HG03135 (cell line): ENCODE data around the gene ADAMTS4.
A peak's percentile ranks its signal among the peaks of the same experiment; 100 is the strongest.

ENCODE experiments used
- ATAC-seq: cut with Tn5 transposase; IDR thresholded peaks from one replicate; pipeline ENCODE4 v1.9.1; 2021; ENCODE audit warnings: mild to moderate bottlenecking, moderate library complexity; ENCODE audit not compliant: unreplicated experiment

The ADAMTS4 gene

DNA sequence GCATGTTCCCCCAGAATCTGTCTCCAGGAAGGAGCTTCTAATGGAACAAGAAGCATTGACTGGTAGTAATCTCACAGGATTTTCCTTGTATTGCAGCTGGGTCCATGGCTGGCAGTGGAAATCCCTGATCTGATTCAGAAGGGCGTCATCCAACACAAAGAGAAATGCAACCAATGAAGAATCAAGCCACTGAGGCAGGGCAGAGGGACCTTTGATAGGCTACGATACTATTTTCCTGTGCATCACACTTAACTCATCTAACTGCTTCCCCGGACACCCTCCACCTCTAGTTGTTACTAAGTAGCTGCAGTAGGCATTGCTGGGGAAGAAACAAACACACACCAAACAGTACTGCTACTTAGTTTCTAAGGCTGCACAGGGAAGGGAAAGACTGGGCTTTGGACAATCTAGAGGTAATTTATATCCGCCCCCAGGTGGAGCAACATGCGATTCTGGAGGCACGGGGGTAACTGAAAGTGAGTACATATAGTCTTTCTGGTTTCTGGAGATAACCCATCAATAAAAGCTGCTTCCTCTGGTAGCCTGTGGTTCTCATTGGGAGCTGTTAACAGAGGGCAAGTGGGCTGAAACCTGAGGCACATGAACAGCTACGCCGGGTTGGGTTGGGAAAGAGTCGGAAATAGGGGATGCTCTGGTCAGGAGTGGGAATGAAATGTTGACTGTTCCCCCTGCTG is 40.4 kb downstream of the ADAMTS4 start:
- ATAC-seq = no peak

DNA sequence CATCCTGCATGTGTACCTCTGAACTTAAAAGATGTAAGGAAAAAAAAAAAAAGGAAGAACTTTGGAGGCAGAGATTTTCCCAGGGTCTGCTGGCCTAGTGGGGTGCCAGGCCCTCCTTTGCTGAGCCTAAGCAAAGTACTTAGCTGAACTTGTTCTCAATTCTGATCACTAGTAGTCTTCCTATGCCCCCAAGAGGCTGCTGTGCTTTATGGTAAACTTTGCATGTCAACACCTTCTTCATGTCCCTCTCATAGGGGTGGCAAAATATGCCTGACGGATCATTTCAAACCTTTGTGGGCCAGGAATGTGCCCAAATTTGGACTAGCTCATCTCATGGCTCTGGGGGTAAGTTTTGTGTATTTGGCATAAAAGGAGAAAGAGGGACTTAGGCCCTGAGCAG is 41.0 kb downstream of the ADAMTS4 start:
- ATAC-seq = no peak

DNA sequence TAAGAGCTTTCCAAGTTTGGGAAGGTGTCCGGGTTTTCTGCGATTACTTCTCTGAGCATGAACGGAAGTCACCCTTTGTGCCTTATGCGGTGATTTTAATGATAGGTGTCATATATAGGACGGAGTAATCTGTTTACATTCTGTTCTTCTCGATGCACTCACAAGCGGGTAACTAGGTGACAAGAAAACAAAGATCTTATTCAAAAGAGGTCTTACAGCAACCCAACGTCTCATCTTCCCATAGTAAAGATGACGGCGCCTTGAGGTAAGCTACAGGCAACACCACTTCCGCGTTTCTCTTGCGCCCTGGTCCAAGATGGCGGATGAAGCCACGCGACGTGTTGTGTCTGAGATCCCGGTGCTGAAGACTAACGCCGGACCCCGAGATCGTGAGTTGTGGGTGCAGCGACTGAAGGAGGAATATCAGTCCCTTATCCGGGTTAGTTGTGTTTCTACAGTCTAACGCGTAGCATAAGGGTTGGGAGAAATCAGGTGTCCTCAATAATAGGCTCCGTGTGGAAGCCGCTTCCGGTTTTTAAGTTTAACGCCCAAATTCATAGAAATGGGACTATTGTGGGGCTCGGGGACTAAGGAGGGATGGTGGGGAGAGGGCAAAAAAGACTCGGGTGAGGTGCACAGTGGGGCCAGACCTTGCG is 45.0 kb downstream of the ADAMTS4 start, which contains the start of gene UFC1:
Gene UFC1 (plus strand): TSS at position 297 of the 656 bp plus-strand sequence. CDS start 20 bp downstream, at position 317.
- peak; percentile 68 for ATAC-seq

DNA sequence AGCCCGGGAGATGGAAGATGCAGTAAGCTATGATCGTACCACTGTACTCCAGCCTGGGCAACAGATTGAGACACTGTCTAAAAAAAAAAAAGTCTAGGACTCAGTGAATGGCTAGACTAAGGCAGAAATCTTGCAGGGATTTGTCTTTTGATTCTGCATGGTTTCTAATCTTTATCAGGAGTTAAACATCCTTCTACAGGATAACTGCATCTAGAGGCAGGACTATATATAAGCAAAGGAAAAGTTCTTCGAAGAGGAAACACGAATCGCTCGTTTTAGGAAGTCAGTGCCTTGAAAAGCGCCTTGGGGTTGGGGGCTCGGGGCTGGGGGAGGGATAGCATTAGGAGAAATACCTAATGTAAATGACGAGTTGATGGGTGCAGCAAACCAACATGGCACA is 45.7 kb downstream of the ADAMTS4 start:
- no peak for ATAC-seq

DNA sequence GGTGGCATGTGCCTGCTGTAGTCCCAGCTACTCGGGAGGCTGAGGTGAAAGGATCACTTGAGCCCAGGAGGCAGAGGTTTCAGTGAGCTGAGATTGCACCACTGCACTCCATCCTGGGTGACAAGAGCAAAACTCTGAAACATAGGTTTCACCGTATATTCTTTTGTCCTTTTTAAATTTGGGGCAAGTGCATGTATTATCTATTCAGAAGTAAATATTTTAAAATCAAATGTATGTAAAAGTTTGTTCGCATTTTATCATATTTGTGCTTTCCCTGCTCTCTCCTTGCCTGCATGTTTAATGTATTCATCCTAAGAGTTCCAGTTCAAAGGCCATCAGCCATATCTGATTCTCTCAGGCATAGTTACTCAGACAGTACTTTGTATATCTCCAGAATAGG is 53.0 kb downstream of the ADAMTS4 start:
- no peak for ATAC-seq

DNA sequence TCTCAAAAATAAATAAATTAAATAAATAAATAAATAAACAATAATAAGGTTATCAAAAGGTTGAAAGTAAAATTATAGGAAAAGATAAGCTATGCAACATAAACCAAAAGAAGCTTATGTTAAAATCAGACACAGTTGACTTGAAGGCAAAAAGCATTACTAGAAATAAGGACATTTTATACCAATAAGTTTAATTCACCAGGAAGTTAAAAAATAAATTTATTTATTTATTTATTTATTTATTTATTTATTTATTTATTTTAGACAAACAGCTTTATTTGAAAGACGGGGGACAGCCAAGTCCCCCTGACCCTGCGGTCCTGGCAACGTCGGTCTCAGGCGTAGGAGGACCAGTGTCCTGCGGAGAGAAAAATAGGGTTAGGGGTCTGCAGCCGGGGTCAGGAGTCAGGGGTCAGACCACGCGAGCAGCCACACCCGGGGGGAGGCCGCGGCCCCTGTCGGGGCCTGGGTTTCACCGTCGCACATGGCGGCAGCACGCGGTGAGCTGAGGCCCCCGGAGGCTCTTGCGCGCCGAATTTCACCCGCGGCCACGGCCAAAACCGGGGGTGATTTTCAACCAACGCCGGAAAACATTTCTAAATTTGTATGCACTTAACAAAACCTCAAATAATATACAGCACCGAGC is 58.0 kb downstream of the ADAMTS4 start:
- no peak for ATAC-seq

DNA sequence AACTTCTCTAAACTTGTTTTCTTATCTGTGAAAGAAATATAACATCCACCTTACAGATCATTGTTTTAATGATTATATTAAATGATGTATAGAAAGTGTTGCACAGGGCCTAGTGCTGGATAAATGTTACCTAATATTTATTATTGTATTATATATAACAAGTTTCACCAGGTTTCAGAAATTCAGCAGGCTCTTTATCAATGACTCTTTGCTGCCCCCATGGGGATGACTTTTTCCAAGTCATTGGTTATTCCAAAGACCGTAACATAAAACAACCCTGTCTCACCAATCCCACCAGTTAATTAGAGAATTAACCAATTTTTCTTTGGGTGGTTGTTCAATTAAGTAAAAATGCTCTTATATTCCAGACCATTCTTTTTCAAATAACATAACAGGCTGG is 59.1 kb downstream of the ADAMTS4 start:
- no peak for ATAC-seq

DNA sequence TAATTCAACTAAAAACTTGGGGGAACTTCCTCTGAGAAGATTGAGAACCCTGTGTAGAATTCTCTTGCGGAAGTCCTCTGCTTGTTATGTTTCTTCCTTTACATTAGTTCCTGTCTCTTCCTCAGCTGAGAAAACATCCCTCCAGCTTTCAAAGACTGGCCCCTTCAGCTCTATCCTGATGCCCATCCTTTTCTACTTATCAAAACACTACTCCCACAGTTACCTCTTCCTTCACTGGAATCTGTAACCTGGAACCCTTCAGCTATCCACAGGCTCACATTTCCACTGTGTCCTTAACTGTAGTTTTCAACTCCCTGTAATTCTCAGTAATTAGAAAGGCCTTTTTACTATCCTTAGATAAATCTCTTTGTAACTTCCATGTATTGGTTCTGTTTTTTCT is 60.4 kb downstream of the ADAMTS4 start:
- ATAC-seq = no peak

DNA sequence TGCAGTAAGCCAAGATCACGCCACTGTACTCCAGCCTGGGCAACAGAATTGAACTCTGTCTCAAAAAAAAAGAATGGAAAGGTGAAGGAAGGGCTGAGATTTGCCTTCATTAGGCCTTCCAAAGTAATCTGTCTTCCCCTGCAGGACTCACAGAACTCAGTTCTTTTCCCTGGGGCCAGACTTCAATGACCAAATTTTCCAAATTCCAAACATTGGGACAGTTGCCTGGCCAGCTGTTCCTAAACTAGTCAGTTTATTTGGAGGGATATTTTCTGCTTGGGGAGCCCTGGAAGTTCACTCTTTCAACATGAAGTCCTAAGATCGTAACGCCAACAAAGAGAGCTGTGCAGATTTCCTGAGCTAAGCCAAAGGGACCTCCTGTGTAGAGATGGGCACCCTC is 61.0 kb downstream of the ADAMTS4 start:
- ATAC-seq = no peak
